ENCODE results near the gene PDILT.

The PDILT gene

DNA sequence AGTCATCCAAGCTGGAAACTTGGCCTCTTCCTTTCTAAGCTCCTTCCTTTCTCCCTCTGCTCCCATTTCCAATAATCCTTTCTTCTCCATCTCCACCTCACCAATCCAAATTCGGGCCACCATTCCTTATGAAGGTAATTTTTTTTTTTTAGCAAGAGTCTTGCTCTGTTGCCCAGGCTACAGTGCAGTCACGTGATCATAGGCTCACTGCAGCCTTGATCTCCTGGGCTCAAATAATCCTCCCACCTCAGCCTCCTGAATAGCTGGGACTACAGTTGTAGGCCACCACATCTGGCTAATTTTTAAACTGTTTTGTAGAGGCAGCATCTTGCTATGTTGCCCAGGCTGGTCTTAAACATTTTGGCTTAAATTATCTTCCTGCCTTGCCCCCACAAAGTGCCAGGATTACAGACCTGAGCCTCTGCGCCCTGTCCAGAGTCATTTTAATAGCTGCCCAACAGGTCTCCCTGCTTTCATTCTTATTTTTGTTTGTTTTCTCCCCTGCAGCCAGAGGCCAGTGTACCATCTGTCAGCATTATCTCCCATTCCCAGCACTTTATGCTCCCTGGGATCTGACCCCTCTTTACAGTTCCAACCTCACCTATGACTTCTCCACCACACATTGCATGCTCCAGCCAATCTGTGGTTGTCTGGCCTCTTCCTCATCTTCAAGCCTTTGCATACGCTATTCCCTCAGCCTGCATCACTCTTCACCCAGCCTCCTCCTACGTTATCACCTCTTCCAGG lies 75.0 kb downstream of the PDILT start:
- TF ChIP-seq, protein P1, sequence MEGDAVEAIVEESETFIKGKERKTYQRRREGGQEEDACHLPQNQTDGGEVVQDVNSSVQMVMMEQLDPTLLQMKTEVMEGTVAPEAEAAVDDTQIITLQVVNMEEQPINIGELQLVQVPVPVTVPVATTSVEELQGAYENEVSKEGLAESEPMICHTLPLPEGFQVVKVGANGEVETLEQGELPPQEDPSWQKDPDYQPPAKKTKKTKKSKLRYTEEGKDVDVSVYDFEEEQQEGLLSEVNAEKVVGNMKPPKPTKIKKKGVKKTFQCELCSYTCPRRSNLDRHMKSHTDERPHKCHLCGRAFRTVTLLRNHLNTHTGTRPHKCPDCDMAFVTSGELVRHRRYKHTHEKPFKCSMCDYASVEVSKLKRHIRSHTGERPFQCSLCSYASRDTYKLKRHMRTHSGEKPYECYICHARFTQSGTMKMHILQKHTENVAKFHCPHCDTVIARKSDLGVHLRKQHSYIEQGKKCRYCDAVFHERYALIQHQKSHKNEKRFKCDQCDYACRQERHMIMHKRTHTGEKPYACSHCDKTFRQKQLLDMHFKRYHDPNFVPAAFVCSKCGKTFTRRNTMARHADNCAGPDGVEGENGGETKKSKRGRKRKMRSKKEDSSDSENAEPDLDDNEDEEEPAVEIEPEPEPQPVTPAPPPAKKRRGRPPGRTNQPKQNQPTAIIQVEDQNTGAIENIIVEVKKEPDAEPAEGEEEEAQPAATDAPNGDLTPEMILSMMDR (IDR thresholded peaks at IDR 0.05; ENCODE audit: low read depth, low read length), result no peak
- DNase-seq, result no peak
- H3K27me3 ChIP-seq, result no peaks in the 10 kb centered on the region
- H3K9me3 ChIP-seq, result no peaks in the 10 kb centered on the region
- no peak overlapping the region for H3K4me3 ChIP-seq (ENCODE audit: low read depth, low read length)
- H3K36me3 ChIP-seq, result no peaks in the 10 kb centered on the region
- H3K4me1 ChIP-seq, result no peaks in the 10 kb centered on the region

DNA sequence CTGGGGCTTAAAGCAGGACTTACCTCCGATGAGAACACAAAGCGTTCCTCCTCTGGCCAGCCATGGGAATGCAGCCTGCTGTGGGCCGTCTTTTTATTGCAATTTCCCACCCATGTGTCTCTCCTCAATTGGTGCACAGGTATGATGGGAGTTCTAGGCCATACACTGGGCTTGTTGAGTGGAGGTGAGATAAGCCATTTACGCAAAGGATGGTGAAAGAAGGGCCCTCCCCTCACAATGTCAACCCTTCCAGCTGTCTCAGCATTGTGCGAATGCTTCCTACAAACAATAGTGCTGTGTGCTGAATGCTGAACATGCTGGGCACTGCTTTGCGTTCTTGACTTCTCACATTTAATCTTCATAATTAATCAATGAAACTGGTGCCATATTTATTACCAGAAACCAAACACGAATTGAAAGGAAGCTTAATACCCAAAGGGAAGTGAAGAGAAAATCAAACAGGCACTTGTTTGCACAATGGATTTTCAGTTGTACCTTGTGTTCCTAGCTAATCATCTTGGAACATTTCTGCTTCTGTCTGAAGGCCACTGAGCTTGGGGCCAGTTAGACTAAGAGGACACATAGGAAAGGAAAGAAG lies 77.0 kb downstream of the PDILT start, which contains the start of gene GP2:
Gene GP2 (minus strand): TSS at position 70 of the 598 bp plus-strand sequence. CDS start 1,082 bp downstream, outside the sequence.
- no peak within 1 kb of the TSS for H3K4me3 ChIP-seq (ENCODE audit: low read depth, low read length)
- no peaks in the 10 kb centered on the region for H3K4me1 ChIP-seq
- no peaks in the 10 kb centered on the region for H3K27me3 ChIP-seq
- TF ChIP-seq, protein P1 (IDR thresholded peaks at IDR 0.05; ENCODE audit: low read depth, low read length), result no peak
- H3K9me3 ChIP-seq, result no peaks in the 10 kb centered on the region
- DNase-seq, result no peak
- no peaks in the 10 kb centered on the region for H3K36me3 ChIP-seq

DNA sequence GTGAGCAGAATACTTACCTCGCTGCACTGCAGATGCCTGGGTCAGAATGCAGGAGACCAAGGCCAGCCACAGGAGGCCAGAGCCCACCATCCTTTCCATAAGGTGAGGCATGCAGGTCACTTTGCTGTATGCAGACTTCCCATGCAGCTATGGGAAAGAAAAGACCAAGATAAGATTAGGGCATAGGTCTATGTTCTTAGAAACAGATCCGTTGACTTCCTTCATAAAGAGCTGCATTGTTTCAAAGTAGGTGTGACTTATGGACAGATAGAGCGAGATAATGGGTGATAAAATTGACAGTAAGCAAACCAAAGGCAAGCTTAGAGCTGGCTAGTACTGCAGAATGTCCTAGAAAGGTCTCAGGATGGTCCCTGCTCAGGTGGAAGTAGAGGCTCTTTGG lies 78.2 kb downstream of the PDILT start:
- no peaks in the 10 kb centered on the region for H3K9me3 ChIP-seq
- H3K36me3 ChIP-seq, result no peaks in the 10 kb centered on the region
- TF ChIP-seq, protein P1 (IDR thresholded peaks at IDR 0.05; ENCODE audit: low read depth, low read length), result no peak

DNA sequence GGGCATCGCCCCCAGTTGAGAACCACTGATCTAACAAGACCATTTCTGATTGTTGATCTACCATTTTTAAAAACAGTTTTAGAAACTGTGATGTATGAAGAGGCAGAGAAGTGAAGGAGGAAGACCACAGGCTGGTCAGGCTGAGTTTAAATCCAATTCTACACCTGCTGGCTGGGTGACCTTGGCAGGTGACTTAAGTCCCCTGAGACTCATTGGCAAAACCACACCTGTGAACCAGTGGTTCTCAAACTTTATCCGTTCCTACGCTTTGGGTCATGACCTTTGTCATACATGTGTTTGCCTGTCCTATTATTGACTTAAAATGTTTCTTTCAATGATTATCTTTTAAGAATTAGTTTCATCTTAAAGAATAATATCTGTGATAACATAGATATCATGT lies 79.5 kb downstream of the PDILT start:
- H3K9me3 ChIP-seq, result no peaks in the 10 kb centered on the region

More for the DNA sequence above, 78.2 kb downstream of the PDILT start:
- Histone ChIP-seq H3K4me1 (no peaks in the 10 kb centered on the region), H3K4me3 (ENCODE audit: low read depth, low read length) (no peak overlapping the region), H3K27me3 (no peaks in the 10 kb centered on the region)
- no peak for DNase-seq

DNA sequence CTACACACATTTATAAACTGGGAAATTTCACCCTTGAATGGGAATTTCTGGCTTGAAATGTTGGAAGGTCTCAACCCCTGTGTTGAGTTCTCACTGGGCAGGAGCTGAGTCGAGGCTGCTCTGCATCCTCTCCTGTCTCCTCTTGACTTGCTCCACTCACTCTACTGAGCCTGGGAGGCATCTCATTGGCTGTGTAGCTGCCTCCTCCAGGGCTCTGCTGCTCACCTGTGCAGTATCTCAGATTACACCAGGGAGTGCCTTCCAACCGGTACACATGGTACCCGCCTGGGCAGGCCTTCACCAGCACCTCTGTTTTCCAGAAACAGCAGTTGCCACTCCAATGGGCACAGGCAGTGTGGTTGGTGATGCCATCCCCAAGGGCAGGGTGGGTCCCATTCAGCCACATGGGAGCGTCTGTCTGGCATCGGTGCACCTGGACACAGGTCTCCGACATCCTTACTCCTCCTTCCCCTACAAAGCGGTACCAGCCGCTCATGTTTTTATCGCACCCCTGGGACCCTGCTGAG lies 80.9 kb downstream of the PDILT start:
- H3K36me3 ChIP-seq, result no peaks in the 10 kb centered on the region
- no peaks in the 10 kb centered on the region for H3K27me3 ChIP-seq
- no peaks in the 10 kb centered on the region for H3K4me1 ChIP-seq
- no peak for DNase-seq
- TF ChIP-seq, protein P1 (IDR thresholded peaks at IDR 0.05; ENCODE audit: low read depth, low read length), result no peak
- H3K9me3 ChIP-seq, result no peaks in the 10 kb centered on the region
- H3K4me3 ChIP-seq (ENCODE audit: low read depth, low read length), result no peak overlapping the region

More for the DNA sequence above, 79.5 kb downstream of the PDILT start:
- Histone ChIP-seq H3K36me3 (no peaks in the 10 kb centered on the region), H3K27me3 (no peaks in the 10 kb centered on the region), H3K4me3 (ENCODE audit: low read depth, low read length) (no peak overlapping the region), H3K4me1 (no peaks in the 10 kb centered on the region)
- no peak for DNase-seq
- TF ChIP-seq, protein P1 (IDR thresholded peaks at IDR 0.05; ENCODE audit: low read depth, low read length), result no peak

DNA sequence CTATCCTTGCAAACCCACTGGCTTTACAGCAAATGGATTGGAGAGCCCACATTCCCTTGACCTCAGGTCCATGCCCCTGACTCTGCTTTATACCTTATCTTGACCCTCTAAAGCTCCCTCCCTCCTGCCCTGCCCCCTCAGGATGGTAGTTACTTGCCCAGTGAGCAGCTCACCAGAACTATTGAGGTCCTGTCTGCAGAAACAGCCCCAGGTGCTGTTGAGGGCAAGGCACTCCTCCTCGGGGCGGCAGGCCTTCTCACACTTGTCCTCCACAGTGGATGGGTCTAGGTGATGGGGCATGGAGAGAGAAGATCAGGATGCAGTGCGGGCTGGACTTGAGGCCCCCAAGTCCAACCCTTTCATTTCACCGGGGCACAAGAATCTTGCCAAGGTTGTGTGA lies 81.8 kb downstream of the PDILT start:
- no peaks in the 10 kb centered on the region for H3K27me3 ChIP-seq
- no peaks in the 10 kb centered on the region for H3K9me3 ChIP-seq
- H3K4me1 ChIP-seq, result no peaks in the 10 kb centered on the region
- H3K36me3 ChIP-seq, result no peaks in the 10 kb centered on the region
- TF ChIP-seq, protein P1 (IDR thresholded peaks at IDR 0.05; ENCODE audit: low read depth, low read length), result no peak
- no peak for DNase-seq
- H3K4me3 ChIP-seq (ENCODE audit: low read depth, low read length), result no peak overlapping the region

Data from BE2C (cell line).